GM21515 (cell line): Measurements from ENCODE around the gene SLC19A1.
"Not testable (repeated sequence)": the region's sequence is repeated elsewhere in the genome, so short reads cannot be mapped to it uniquely, and the experiment has no call there.

Experiments used
- ATAC-seq: cut with Tn5 transposase; IDR thresholded peaks from one replicate; pipeline ENCODE4 v1.9.1; 2021; ENCODE audit not compliant: unreplicated experiment

SLC19A1 gene

DNA sequence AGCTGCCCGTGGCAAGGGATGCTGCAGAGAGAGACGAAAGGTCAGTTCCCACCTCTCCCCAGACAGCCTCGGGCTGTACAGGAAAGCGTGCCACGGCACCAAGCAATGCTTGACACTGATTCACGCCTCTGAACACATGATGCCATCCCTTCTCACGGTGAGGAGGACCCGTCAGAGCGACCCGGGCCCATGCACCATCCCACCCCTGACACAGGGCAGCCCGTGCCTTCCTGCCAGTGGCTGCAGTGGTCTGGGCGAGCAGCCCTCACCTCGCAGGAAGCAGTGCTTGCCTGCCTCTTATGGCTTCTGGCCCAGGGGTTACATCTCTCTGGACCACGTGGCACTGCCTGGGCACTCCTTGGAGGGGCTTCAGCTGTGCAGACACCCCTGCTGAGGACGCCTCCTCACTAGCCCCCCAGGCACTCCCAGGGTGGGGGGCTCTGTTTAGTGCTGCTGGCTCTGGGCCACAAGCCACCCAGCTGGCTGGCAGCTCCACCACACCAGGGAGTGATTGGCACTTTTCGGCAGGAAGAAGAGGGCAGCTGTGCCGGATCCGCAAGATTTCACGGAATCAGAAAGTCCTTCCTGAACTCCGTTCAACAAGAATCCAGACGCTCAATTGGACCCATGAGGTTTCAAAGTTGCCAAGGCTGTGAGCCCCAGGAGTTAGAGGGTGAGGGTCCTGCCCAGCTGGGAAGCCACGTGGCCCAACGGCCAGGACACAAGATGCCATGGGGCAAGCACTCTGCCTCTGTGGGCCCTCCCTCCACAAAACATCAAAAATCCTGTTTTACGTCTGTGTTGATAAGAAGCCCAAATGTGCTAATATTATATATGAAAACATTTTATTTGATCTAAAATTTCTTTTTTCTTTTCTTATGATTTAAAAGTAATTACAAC, 34.8 kb upstream of the SLC19A1 start:
- ATAC-seq, result no peak

DNA sequence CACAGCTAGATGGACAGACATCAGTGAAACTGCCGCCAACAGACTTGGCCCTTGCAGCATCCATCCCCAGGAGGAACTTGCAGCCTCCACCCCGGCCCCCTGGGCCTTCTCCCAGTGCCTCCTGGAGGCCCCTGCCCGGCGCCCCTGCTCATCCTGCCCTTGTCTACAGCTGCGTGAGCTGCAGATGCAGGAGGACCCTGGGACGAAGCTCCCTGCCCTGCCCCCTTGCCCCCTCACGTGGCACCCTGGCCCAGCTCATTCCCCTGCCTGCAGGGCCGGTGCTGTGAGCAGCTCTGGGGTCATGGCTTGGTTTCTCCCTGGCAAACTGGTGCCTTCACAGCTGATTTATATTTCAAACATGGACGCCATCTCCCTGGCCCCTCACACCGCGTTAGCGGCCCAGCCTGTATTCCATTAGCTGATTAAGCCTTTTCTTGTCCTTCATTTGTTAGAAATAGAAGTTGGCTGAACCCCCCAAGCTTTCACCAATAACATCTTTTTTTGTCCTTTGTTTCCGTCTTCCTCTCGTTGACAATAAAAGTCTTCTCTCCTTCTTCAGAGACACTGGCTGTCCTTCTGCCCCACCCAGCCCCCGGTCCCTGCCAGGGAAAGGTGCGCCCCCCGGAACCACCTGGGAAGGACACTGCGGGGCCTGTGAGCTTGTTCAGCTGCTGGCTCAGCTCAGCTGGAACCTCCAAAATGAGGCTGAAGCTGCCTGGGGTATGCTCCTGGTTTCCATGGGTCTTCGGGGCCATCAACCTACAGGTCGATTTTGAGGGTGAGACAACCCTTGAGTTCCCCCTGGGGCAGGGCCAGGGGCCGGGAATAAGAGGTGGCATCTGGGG, 34.0 kb upstream of the SLC19A1 start:
- ATAC-seq, result no peak

DNA sequence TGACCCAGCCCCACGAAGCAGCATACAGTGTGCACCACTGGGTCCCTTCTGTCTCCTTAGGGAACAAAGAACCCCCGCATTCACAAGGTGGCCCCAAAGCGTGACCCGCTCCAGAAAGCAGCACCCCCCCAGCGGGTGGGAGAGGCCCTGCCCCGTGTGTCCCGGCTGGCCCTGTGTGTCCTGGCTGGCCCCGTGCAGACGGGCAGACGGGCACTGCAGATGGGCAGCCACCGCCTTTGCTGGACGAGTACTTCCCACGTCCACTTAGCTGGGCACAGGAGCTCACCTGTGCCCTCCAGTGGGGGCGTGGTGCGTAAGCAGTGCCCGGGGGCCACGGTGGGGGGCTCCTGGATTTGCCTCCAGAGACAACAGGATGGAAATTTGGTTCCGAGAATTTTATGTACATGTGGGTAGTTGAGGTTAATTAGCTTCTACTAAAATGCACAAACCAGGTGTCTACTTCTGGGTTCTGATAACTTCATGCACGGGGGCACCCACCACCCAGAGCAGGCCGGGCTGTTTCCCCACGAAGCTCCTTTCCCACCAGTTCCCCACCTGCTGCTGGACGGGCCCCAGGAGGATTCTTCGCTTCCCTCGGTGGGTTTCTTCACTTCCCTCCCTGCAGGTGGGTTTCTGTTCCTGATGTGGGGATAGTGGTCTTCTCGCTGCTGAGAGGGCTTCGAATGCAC, 33.2 kb upstream of the SLC19A1 start:
- no peak for ATAC-seq

DNA sequence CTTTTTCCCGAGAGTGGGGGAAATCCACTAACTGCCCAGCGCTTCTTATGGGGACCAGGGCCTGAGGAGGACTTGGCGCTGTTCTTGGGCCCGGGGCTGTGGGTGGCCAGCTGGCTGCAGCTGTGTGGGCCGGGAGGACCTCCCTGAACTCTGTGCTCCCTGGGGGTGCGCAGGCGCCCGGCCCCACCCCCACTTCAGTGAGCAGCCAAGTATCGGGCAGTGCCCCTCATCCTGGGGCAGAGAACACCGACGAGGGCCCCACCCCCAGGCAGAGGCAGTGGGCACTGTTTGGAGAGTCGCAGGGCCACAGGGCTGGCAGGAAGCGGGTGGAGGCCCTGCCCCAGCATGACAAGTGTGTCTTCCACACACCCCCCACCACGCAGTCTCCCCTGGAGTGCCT, 32.5 kb upstream of the SLC19A1 start:
- ATAC-seq, result no peak

DNA sequence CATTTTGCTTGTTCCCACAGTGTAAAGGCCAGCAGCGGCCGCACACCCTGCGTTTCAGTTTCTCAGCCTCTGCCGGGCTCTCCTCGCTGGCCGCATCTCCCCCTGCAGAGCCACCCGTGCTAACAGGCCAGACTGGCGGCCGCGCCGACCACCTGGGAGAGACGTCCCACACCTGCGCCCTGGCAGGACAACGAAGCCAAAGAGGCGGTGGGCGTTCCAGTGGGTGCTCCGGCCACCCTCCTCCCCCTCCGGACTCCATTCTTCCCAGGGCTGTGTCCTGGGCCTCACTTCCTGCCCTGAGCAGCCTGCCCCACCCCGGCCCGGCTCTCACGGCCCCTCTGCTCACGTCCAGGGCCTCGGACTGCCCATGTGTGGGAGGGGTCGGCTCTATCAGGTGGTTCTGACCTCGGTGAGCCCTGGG, 31.9 kb upstream of the SLC19A1 start:
- ATAC-seq, result no peak

DNA sequence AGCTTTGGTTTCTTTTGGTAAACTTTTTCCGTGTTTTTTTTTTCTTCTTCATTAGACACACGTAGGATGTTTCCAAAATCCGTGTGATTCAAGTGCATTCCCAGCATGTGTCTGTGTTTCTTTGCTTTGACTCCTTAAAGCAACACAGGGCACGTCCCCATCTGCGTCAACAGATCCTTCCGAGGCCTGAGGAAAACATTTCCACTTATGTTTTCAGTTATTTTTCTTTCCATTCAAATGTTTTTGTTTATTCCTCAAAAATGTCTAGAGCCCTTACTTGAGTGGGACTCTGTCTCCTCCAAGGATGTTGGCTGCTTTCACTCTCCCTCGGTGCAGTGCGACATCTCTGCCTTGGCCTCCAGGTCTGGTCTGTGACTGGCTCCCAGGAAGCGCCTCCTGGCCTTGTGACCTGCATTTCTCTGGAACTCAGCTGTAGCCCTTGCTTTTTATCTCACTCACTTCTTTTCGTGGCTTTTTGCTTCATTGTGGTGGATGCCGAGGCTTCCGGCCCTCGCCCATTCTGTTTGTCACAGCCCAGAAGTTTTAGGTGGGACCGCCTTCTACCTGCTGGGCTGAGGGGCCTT, 31.3 kb upstream of the SLC19A1 start:
- ATAC-seq, result no peak

DNA sequence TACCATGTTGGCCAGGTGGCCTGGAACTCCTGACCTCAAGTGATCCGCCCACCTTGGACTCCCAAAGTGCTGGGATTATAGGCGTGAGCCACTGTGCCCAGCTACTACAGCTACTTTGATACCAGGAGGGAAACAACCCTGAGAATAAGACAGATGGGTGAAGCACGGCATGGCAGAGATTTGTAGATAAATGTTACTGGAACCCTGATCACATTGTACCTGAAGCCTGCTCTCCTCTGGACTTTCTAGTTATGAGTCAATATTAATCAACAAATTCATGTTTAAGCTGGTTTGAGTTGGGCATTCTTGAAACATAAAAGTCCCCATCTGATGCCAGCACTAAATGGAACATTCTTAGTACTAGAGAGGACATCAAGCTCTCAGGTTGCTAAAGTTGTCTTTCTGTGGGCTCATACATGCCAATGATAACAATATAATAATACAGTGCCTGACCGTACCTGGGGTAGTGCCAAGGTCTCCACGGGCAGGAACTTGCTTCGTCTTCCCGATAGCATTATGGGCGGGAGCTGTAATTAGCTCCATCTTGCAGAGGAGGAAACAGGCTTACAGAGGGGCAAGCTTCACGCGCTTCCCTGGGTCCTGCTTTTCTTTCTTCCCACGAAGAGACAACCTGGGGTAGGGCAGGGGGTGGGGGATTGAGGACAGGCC, 30.7 kb upstream of the SLC19A1 start:
- ATAC-seq, result no peak

DNA sequence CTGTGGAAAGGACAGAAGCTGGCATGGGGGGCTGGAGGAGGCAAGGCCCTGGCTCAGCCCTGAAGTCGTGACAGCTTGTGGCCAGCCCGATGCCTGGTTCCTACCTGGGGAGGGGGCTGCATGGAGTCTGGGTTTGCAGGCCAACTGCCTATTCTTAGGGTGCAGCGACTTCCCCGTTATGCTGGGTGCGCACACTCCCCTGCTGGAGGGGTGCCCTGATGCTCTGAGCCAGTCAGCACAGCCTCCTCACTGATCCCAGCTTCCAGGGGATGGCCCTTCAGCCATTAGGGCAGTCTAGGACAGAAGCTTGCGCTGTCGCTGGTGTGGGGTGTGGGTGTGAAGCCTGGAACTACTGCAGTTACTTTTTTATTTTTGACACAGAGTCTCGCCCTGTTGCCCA, 30.0 kb upstream of the SLC19A1 start:
- ATAC-seq, result no peak

DNA sequence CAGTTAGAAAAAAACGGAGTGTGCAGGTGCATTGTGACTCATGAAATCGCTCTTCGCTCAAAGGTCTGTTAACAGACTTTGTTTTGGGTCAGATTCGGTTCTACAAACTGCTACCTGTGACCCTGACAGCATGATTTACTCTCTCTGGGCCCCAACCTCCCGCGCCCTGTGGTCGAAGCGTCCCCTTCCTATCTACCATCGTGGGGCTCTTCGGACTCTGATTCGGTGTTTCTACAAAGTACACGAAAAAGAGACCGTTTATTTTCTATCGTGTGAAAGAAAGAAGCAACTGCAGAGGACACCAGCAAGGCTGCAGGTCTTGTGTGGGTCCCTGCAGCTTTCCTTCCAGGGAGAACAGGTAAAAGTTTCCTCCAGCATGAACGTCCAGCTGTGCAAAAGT, 29.4 kb upstream of the SLC19A1 start:
- ATAC-seq, result no peak

DNA sequence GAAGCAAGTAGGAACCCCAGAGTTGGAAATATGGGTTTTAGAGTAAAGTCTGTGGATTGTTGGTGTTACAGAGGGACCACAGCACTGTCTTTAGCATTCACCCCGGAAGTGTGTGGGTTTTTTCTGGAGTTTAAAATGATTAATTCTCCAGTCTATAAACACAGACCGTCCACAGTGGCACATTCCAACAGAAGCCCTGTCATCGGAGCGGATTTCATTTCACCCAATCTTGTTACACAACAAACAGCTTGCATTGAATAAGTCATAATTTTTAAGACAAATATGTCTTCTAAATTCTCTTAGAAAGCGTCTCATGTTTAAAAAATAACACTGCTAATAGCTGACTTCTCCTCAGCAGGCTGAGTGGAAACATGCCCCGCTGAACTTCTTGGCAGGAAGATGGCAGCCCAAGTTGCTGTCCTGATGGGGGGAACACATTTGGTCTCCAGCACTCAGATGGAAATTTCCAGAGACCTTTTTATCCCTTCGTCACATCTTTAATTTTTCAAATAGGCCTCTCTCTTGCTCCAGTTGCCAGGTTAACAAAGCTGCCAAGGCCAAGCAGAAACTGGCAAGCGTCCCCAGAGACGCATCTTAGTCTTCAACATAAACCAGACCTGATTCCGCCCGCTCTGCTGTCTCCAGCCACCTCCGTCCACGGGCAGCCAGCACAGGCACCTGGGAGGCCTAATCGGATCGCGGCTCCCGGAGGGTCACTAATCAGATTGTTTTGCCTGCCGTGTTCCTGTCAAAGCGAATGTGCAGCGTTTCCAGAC, 28.8 kb upstream of the SLC19A1 start:
- no peak for ATAC-seq

DNA sequence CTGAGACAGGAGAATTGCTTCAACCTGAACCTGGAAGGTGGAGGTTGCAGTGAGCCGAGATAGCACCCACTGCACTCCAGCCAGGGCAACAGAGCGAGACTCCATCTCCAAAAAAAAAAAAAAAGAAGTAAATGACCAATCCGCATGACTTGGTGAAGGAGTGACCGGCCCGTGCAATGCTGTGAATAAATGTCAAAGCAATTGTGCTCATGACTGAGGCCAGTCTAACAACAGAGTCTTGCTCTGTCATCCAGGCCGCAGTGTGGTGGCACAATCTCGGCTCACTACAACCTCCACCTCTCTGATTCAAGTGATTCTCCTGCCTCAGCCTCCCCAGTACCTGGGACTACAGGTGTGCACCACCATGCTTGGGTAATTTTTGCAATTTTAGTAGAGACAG, 27.8 kb upstream of the SLC19A1 start:
- no peak for ATAC-seq

DNA sequence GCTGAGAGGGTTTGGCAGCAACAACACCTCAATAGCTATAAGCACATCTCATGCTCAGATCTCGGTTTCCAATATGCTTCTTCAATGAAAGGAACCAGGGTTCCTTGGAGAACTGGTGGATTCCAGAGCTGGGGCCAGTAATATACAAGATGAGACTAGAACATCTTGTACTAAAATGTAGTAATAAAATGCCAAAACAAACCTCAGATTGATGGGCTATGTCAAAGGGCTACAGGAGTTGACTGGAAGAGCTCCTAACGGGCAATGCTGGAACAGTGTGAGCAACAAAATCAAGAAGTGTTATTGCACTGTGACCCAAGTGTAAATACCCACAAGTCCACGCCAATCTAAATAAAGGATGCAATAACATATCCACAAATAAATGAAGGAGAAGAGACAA, 26.1 kb upstream of the SLC19A1 start:
- ATAC-seq, result no peak

DNA sequence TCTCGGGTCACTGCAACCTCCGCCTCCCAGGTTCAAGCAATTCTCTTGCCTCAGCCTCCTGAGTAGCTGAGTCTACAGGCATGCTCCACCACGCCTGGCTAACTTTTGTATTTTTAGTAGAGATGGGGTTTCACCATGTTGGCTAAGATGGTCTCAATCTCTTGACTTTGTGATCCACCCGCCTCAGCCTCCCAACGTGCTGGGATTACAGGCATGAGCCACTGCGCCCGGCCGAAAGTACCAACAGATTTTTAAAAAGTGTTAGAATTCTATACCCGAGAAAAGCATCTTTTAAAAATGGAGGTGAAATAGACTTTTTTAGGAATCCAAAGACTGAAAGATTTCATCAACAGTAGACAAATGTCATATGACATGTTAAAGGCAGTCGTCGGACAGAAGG, 21.9 kb upstream of the SLC19A1 start:
- ATAC-seq, result not testable (repeated sequence)

DNA sequence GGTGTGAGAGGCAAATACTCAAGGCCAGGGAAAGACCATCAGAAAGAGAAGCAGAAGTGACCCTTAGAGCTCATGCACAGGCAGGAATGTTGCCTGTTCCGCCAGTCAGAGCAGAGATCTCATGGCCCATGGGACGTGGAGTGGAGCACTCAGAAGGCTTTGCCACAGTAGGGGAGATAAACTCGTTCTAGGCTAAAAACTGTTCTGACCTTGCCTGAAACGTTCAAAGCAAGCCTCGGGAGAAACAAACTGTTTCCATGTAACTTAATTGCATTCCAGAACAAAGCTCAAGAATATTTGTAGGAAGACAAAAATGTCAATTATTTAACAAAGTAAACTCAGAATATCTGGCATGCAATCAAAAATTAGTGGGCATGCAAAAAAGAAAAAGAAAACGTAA, 20.7 kb upstream of the SLC19A1 start:
- ATAC-seq, result no peak

DNA sequence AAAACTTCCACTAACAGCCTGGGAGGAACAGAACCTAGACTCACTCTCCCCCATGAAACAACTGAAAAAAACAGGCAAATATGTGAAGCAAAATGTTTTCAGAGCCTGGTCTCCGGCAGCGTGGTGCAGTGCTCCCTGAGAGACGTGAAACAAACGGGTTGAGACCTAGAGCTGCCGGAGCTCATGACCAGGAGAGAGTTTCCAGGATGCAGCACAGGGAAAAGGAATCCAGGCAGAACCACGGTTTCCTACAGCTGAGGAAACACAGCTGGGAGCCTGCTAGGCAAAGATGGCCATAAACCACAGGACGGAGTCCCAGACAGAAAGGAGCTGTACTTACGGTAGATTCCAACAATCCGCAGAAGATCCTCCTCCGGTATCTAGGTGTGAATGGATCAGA, 20.2 kb upstream of the SLC19A1 start:
- no peak for ATAC-seq

DNA sequence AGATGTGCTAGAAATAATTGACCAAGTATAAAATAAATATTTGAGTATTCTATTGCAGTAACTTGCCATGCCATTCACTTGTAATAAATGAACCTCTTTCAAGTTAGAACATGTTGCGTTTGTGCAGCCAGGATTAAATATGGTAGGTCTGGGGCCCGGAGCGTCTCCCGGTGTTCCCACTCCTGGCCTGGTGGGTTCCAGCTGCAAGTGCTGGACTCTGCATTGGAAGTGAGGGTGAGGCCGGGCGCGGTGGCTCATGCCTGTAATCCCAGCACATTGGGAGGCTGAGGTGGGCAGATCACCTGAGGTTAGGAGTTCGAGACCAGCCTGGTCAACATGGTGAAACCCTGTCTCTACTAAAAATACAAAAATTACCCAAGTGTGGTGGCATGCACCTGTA, 19.0 kb upstream of the SLC19A1 start:
- ATAC-seq, result not testable (repeated sequence)

DNA sequence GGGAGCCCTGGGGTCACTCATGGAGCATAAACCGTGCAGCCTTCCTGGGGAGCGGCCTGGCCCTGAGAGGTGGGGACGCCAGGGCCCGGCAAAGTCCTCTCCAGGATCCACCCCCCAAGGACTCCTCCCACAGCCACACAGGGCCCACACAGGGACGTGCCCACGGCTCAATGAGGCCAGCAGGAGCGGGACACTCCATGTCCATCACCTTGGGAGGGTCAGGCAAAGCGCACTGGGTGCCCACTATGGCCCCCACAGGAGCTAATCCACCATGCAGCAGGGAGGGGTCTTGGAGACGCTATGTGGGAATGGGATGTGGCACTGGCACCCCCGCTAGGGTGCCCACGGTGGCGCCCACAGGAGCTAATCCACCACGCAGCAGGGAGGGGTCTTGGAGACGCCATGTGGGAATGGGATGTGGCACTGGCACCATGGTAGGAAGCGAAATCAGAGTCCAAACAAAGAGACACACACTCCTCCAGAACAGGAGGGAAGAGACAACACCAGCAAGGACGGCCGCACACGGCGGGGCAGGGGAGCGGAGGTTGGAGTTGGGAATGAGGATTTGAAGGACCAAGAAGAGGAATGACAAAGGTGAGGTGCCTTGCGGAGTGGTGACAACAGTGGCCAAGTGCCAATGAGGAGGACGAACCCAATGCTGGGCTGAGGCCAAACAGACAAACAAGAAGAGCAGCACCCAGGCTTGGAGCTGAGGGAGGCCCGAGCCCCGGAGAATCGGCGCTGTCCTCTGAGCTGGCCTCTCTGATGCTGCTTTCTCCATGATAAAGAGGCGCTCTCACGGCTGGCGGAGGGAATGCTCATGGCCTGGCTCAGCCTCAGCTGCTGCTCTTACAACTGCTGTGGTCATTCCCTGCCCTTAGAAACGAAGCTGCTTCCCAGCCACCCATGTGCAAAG, 18.1 kb upstream of the SLC19A1 start:
- ATAC-seq, result no peak

DNA sequence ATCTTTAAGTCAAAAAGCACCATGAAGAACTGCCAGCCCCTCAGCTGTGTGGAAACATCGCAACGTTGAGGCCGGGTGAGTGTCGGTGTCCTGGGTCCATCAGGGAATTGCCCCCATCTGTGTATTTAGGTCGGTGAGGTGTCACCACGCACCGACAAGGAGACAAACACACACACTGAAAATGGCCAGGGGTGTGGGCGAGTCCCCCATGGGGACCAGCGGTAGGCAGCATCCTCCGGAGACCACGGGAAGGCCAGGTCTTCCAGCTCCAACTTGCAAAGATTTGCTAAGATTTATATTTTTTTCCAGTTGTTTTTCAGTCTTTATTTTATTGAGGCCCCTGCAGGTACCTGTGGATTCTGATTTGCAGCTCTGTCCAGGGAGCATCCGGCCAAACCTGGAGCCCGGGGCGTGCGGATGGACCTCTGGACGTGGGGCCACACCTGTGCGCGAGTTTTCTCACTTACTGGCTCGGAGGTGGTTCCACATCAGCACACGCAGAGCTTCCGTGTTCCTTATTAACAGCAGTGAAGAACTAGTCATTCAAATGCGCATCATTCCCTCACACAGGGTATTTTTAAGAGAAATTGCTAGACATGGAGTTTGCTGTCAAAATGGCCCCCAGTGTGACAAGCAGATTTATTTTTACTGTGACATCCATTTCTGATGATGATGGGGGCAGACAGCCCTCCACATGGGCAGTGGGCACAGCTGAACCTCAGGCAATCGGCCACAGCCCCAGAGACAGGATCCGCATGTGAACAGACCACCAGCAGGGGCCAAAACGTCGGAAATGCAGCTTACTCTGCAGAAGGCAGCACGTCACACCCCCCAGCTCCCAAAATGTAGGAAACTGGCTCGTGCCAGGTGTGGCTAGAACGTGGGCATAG, 17.2 kb upstream of the SLC19A1 start:
- no peak for ATAC-seq
